Fibroblast of mammary gland (primary cell): Measurements from ENCODE around the gene PRLHR.
"Not testable (repeated sequence)": the region's sequence is repeated elsewhere in the genome, so short reads cannot be mapped to it uniquely, and the experiment has no call there.

Experiments
- DNase-seq: peaks from one replicate; pipeline ENCODE4 v3.0.0-alpha.2; 2010; ENCODE audit warnings: low read depth
- H3K4me3 ChIP-seq: 2 replicates; pipeline ENCODE4 v1.5.1; 2011; ENCODE audit warnings: low read depth, mild to moderate bottlenecking, low read length, moderate library complexity; ENCODE audit not compliant: control insufficient read depth
- CTCF ChIP-seq: conservative IDR thresholded peaks from 2 replicates; pipeline ENCODE4 v1.5.1; 2011; ENCODE audit warnings: low read depth, low read length, inconsistent platforms; ENCODE audit not compliant: control insufficient read depth, insufficient read depth

PRLHR gene

GRCh38 chr10:118628397-118628796, 32.9 kb upstream of the PRLHR start:
- TF ChIP-seq CTCF, result no peak
- no peak overlapping the region for H3K4me3 ChIP-seq
- DNase-seq, result no peak

- peak; percentile 4 for DNase-seq
- peak; percentile 20 for TF ChIP-seq CTCF
- no peak overlapping the region for H3K4me3 ChIP-seq
Observed at GRCh38 chr10:118626953-118627352, 31.5 kb upstream of the PRLHR start.

GRCh38 chr10:118625504-118625903, 30.1 kb upstream of the PRLHR start:
- H3K4me3 ChIP-seq, result no peak overlapping the region
- TF ChIP-seq CTCF, result no peak
- DNase-seq, result no peak

GRCh38 chr10:118624747-118625146, 29.3 kb upstream of the PRLHR start:
- TF ChIP-seq CTCF, result no peak
- no peak for DNase-seq
- H3K4me3 ChIP-seq, result no peak overlapping the region

GRCh38 chr10:118621304-118621942, 26.0 kb upstream of the PRLHR start:
- no peak for TF ChIP-seq CTCF
- no peak overlapping the region for H3K4me3 ChIP-seq
- DNase-seq, result no peak

GRCh38 chr10:118613863-118614262, 18.4 kb upstream of the PRLHR start:
- not testable (repeated sequence) for H3K4me3 ChIP-seq, DNase-seq

GRCh38 chr10:118610577-118610976, 15.1 kb upstream of the PRLHR start:
- DNase-seq, result no peak
- no peak for TF ChIP-seq CTCF
- no peak overlapping the region for H3K4me3 ChIP-seq
